LNCaP clone FGC (cell line): Measurements from ENCODE around the gene UGT1A9.

Experiments used
- DNase-seq: peaks from one replicate; pipeline ENCODE4 v3.0.0-alpha.2; 2011; ENCODE audit warnings: low read depth
- H3K4me3 ChIP-seq: 2 replicates; pipeline ENCODE4 v1.5.1; 2011; ENCODE audit warnings: mild to moderate bottlenecking, low read depth, low read length, control low read depth
- CTCF ChIP-seq: IDR thresholded peaks from 2 replicates; pipeline ENCODE4 v1.5.1; 2012; ENCODE audit warnings: mild to moderate bottlenecking; ENCODE audit not compliant: control insufficient read depth, insufficient read depth; ENCODE audit errors: extremely low read depth

Gene UGT1A9

GRCh38 chr2:233822101-233822771 is 150.5 kb downstream of the UGT1A9 start:
- TF ChIP-seq CTCF: no peak
- no peak for DNase-seq
- no peak overlapping the region for H3K4me3 ChIP-seq
